HCT116 (cell line): ENCODE data around the gene SIL1. TPM values are rescaled to one million over a fixed set of nuclear protein-coding genes. Genes with fewer than 3 reads are reported as not detected.

Experiments used
- ATAC-seq: fragments of 200-7000 bp; cut with Tn5 transposase; 2 replicates; pipeline ENCODE4 v1.9.1; 2020; ENCODE audit warnings: mild to moderate bottlenecking, moderate library complexity
- BruUV-seq: library from RNA; stranded (reverse); fragments of 400-500 nt; replicated peaks from 2 replicates; lab custom pipeline; 2021; lab: Mats Ljungman, UMichigan
- CTCF ChIA-PET: fragments of 300-600 bp; sonication (Branson Sonifier 250); formaldehyde crosslinking; loops from one replicate; lab custom pipeline; 2021; ENCODE audit warnings: antibody characterized with exemption; lab: Charles Lee
- POLR2A ChIA-PET: fragments of 300-600, 350-600 bp; sonication (Branson Sonifier 250); formaldehyde crosslinking; loops from one replicate; lab custom pipeline; 2021; ENCODE audit warnings: antibody characterized with exemption; lab: Charles Lee
- RAD21 ChIA-PET, 2 experiments: fragments of 300-600 bp; sonication (Branson Sonifier 250); formaldehyde crosslinking; loops; one replicate each; lab custom pipeline; 2023; ENCODE audit warnings: low total read pairs in 2 of 2; ENCODE audit not compliant: uncharacterized antibody in 2 of 2, unreplicated experiment in 2 of 2, low non-redundant PET in 1 of 2; lab: Charles Lee
- DNase-seq: peaks from one replicate; pipeline ENCODE4 v3.0.0-alpha.2; 2010; ENCODE audit warnings: low read depth, low spot score
- H2AFZ ChIP-seq: fragments of 200-600 bp; shearing (Covaris generic), sonication (generic); 2 replicates; pipeline ENCODE4 v1.6.1; 2017; ENCODE audit warnings: low read depth, mixed run types, mixed read lengths, antibody characterized with exemption, low read length; ENCODE audit not compliant: poor library complexity, severe bottlenecking
- H3K27ac ChIP-seq: 2 replicates; pipeline ENCODE4 v1.5.1; 2012; ENCODE audit warnings: low read depth, low read length
- H3K27me3 ChIP-seq: fragments of 200-600 bp; sonication (generic); 2 replicates; pipeline ENCODE4 v1.6.1; 2016; ENCODE audit warnings: mixed run types, low read length, mixed read lengths; ENCODE audit not compliant: insufficient read depth
- H3K36me3 ChIP-seq, 2 experiments: fragments of 200-500 bp in 1 of 2; fragments of 200-600 bp in 1 of 2; sonication (Bioruptor generic) in 1 of 2; sonication (generic) in 1 of 2; 2 replicates each; pipeline versions ENCODE4 v1.5.1 to v1.6.1; 2014 to 2016; ENCODE audit warnings: low read length in 2 of 2, inconsistent platforms in 1 of 2, mixed read lengths in 1 of 2, mixed run types in 1 of 2; ENCODE audit not compliant: insufficient read depth in 2 of 2, control insufficient read depth in 1 of 2
- H3K4me1 ChIP-seq, 2 experiments: fragments of 200-600 bp in 1 of 2; sonication (generic) in 1 of 2; 2 replicates each; pipeline versions ENCODE4 v1.5.1 to v1.6.1; 2012 to 2017; ENCODE audit warnings: low read length in 2 of 2, inconsistent platforms in 1 of 2, mild to moderate bottlenecking in 1 of 2, mixed read lengths in 1 of 2, mixed run types in 1 of 2, moderate library complexity in 1 of 2; ENCODE audit not compliant: insufficient read depth in 2 of 2, control insufficient read depth in 1 of 2
- H3K4me2 ChIP-seq: fragments of 200-600 bp; sonication (generic); 2 replicates; pipeline ENCODE4 v1.6.1; 2017; ENCODE audit warnings: mixed run types, low read length, mixed read lengths
- H3K4me3 ChIP-seq, 2 experiments: fragments of 200-600 bp in 1 of 2; sonication (generic) in 1 of 2; replicated peaks in 1 of 2; 2 replicates each; pipeline ENCODE4 v1.5.1; 2011 to 2016; ENCODE audit warnings: low read length in 2 of 2, control low read depth in 1 of 2, low read depth in 1 of 2, mild to moderate bottlenecking in 1 of 2, mixed read lengths in 1 of 2, mixed run types in 1 of 2
- H3K79me2 ChIP-seq: fragments of 200-600 bp; sonication (generic); 2 replicates; pipeline ENCODE4 v1.6.1; 2017; ENCODE audit warnings: mild to moderate bottlenecking, mixed run types, low read length, moderate library complexity, mixed read lengths; ENCODE audit not compliant: insufficient read depth
- H3K9ac ChIP-seq: fragments of 200-600 bp; sonication (generic); 2 replicates; pipeline ENCODE4 v1.6.1; 2016; ENCODE audit warnings: low read length, mixed read lengths
- H3K9me2 ChIP-seq: fragments of 200-600 bp; sonication (generic), shearing (Covaris generic); 2 replicates; pipeline ENCODE4 v1.6.1; 2017; ENCODE audit warnings: mixed run types, mild to moderate bottlenecking, moderate library complexity; ENCODE audit not compliant: insufficient read depth
- H3K9me3 ChIP-seq, 2 experiments: fragments of 200-500 bp in 1 of 2; fragments of 200-600 bp in 1 of 2; sonication (Bioruptor generic) in 1 of 2; sonication (generic) in 1 of 2; 2 replicates each; pipeline ENCODE4 v1.6.1; 2014 to 2017; ENCODE audit warnings: low read length in 2 of 2, mixed read lengths in 2 of 2, inconsistent platforms in 1 of 2, low read depth in 1 of 2, mild to moderate bottlenecking in 1 of 2, mixed run types in 1 of 2, moderate library complexity in 1 of 2; ENCODE audit not compliant: control insufficient read depth in 1 of 2, insufficient read depth in 1 of 2
- H4K20me1 ChIP-seq: fragments of 200-600 bp; sonication (generic), shearing (Covaris generic); 2 replicates; pipeline ENCODE4 v1.6.1; 2017; ENCODE audit warnings: mixed run types, mild to moderate bottlenecking, moderate library complexity; ENCODE audit not compliant: insufficient read depth
- CBX3 ChIP-seq: IDR thresholded peaks from 2 replicates; pipeline ENCODE4 v1.6.1; 2012; ENCODE audit warnings: low read depth
- CEBPB ChIP-seq: IDR thresholded peaks from 2 replicates; pipeline ENCODE4 v1.6.1; 2012; ENCODE audit warnings: low read depth
- EZH2 ChIP-seq: fragments of 200-600 bp; sonication (generic); IDR thresholded peaks from 2 replicates; pipeline ENCODE4 v1.6.1; 2017; ENCODE audit warnings: antibody characterized with exemption, mixed run types
- EZH2phosphoT487 ChIP-seq: fragments of 200-600 bp; IDR thresholded peaks from 2 replicates; pipeline ENCODE4 v1.6.1; 2018; ENCODE audit warnings: antibody characterized with exemption, borderline replicate concordance
- FOSL1 ChIP-seq: IDR thresholded peaks from 2 replicates; pipeline ENCODE4 v1.6.1; 2012; ENCODE audit warnings: low read depth
- MAX ChIP-seq: IDR thresholded peaks from 2 replicates; pipeline ENCODE4 v1.6.1; 2012
- SIN3A ChIP-seq: IDR thresholded peaks from 2 replicates; pipeline ENCODE4 v1.6.1; 2012; ENCODE audit warnings: low read depth
- SRF ChIP-seq: IDR thresholded peaks from 2 replicates; pipeline ENCODE4 v1.6.1; 2012; ENCODE audit warnings: low read depth
- TCF7L2 ChIP-seq: IDR thresholded peaks from 2 replicates; pipeline ENCODE4 v1.7.0; 2011; ENCODE audit warnings: borderline replicate concordance, inconsistent platforms; ENCODE audit not compliant: insufficient read depth, insufficient read length; ENCODE audit errors: extremely low read depth
- YY1 ChIP-seq: IDR thresholded peaks from 2 replicates; pipeline ENCODE4 v1.6.1; 2011; ENCODE audit warnings: low read length, low read depth, moderate library complexity, mild to moderate bottlenecking; ENCODE audit not compliant: insufficient replicate concordance; ENCODE audit errors: extremely low read depth
- ZNF274 ChIP-seq: fragments of 200-500 bp; sonication (Bioruptor generic); IDR thresholded peaks from 2 replicates; pipeline ENCODE4 v1.6.1; 2014; ENCODE audit warnings: mild to moderate bottlenecking, low read depth, low read length, inconsistent platforms
- intact Hi-C: fragments of 100-400 bp; cut with micrococcal nuclease; formaldehyde crosslinking; loops from 2 replicates; pipeline ENCODE4 v1.10.0; 2022
- total RNA-seq: library from RNA; stranded (reverse); gene quantifications from one replicate; pipeline ENCODE4 v1.2.1, GENCODE V29; 2021; ENCODE audit not compliant: unreplicated experiment

Gene SIL1
- total RNA-seq, 1 experiment from 2014 or later: 34.0 TPM

DNA sequence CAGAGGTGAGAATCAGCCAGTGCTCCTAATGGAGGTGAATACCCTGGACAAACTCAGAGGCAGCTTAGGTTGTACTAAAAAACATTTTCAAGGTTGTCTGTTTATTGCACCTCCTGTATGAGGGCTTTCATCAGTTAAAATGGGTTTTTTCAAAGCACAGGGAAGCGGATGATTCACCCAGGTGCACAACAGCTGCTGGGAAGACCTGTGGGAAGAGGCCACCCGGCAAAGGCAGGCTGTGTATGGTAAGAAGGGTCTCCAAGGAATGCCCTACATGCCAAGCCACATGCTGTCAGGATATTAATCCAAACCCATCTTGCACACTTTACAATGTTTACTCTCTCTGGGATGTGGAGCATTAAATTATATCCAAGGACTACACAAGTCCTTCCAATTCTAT, 14.7 kb downstream of the SIL1 start:
- POLR2A ChIA-PET: interaction anchor here (2.6 kb wide), 1 partner anchor 15 kb away, joined by 11 read pairs; the partner anchor contains the start of gene SIL1
- Histone ChIP-seq H3K4me3 (no peak overlapping the region), H3K4me1 (peaks cover 14 to 18% of the 10 kb centered on the region in 2 experiments; a peak in 3 of 4 replicates), H3K27ac (no peak overlapping the region), H4K20me1 (no peaks in the 10 kb centered on the region), H3K79me2 (peaks cover 8% of the 10 kb centered on the region; the same call in 1 of the 2 replicates), H3K9me3 (no peaks in the 10 kb centered on the region), H3K4me2 (no peak overlapping the region), H2AFZ (no peak overlapping the region), H3K27me3 (no peaks in the 10 kb centered on the region), H3K9ac (no peak overlapping the region), H3K9me2 (no peaks in the 10 kb centered on the region), H3K36me3 (no peaks in the 10 kb centered on the region)
- intact Hi-C loops: no loop called here
- no TSS peak for BruUV-seq
- DNase-seq (no peak), ATAC-seq (no peak)
- no peak for TF ChIP-seq SRF
- TF ChIP-seq EZH2: no peak
- TF ChIP-seq ZNF274: no peak
- peak; percentile 74 for TF ChIP-seq CEBPB
- TF ChIP-seq EZH2phosphoT487: no peak
- no peak for TF ChIP-seq TCF7L2
- no peak for TF ChIP-seq FOSL1
- TF ChIP-seq SIN3A: no peak
- no peak for TF ChIP-seq YY1
- TF ChIP-seq CBX3: no peak
- TF ChIP-seq MAX: 0 out of 2 replicates have a peak, but pooled peaks have one; percentile 25
- CTCF ChIA-PET: interaction anchor here (1.7 kb wide), 1 partner anchor 11 kb away, joined by 4 read pairs; no protein-coding TSS in a partner anchor
- RAD21 ChIA-PET: no interaction called here
